Left lung (tissue), 10 donors: ENCODE measurements around the gene TCF3. TPM values are rescaled to one million over a fixed set of nuclear protein-coding genes. Genes with fewer than 3 reads are reported as not detected.

Experiments
- ATAC-seq: fragments of 200-7000 bp; cut with Tn5 transposase; one replicate; pipeline ENCODE4 v1.9.1; 2020; ENCODE audit warnings: moderate library complexity
- DNase-seq, 4 donors: peaks; one replicate each; pipeline ENCODE4 v3.0.0-alpha.2; 2013 to 2020
- H3K27ac ChIP-seq, 2 donors: fragments of 200-600 bp; sonication (generic) in 1 of 2; one replicate each; pipeline versions ENCODE4 v1.5.0 to v1.8.0; 2020 to 2021
- H3K27me3 ChIP-seq, 2 donors: fragments of 200-600 bp; sonication (generic) in 1 of 2; one replicate each; pipeline versions ENCODE4 v1.5.0 to v1.8.0; 2020 to 2021
- H3K36me3 ChIP-seq, 2 donors: fragments of 200-600 bp; sonication (generic) in 1 of 2; one replicate each; pipeline versions ENCODE4 v1.5.0 to v1.8.0; 2020 to 2021
- H3K4me1 ChIP-seq, 2 donors: fragments of 200-600 bp; one replicate each; pipeline ENCODE4 v1.8.0; 2021
- H3K4me3 ChIP-seq, 2 donors: fragments of 200-600 bp; sonication (generic) in 1 of 2; one replicate each; pipeline versions ENCODE4 v1.5.0 to v1.8.0; 2020 to 2021; ENCODE audit warnings: mild to moderate bottlenecking in 1 of 2
- H3K9me3 ChIP-seq, 2 donors: fragments of 200-600 bp; sonication (generic) in 1 of 2; one replicate each; pipeline versions ENCODE4 v1.5.0 to v1.8.0; 2020 to 2021
- CTCF ChIP-seq, 2 donors: fragments of 200-600 bp; sonication (generic) in 1 of 2; IDR thresholded peaks; one replicate each; pipeline versions ENCODE4 v1.5.0 to v1.8.0; 2021; ENCODE audit warnings: antibody characterized with exemption in 2 of 2
- intact Hi-C, 2 donors: fragments of 100-400 bp; cut with DNase I; formaldehyde crosslinking; loops; one replicate each; pipeline versions ENCODE4 v1.11.2 to v1.14.2; 2022
- polyA plus RNA-seq, 6 donors: library from polyadenylated mRNA; unstranded; fragments of 120-200 nt; gene quantifications; one replicate each; pipeline ENCODE4 v1.2.1, GENCODE V29; 2013; ENCODE audit not compliant: insufficient read length in 6 of 6
- total RNA-seq, 2 donors: library from RNA; stranded (reverse); fragmentation: NEBNext Ultra II Directional; extraction: Animal tissue kit (Norgen Biotek cat#: 25700); gene quantifications; one replicate each; pipeline ENCODE4 v1.2.1, GENCODE V29; 2021
- donor health status: DM: no; HTN: yes; CAD: no.
- donor health status: DM: no; HTN: no; CAD: no.

Gene TCF3
- total and polyA plus RNA-seq, 8 donors: 57.9 to 149 (median 124) TPM

DNA sequence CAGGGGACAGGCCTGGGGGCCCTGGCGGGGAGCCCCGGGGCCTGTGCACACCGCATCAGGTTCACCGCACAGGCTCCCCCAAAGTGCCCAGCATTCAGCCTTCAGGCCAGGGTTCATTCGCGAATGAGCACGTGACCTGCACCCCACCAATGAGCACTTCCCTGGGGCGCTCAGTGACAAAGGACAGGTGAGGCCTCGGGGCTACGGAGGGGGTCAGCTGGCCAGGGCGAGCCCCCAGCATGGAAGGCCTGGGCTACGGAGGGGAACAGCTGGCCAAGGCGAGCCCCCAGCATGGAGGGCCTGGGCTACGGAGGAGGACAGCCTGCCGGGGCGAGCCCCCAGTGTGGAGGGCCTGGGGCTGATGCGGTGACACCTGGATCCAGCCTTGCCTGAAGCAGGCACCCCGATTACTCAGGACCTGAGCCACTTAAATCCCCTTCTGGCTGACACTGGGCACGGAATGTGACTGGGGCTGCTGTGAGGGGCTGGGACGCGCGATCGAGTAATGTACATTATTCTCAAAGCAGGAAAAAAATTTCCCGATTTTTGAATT, 23.1 kb downstream of the TCF3 start:
- H3K4me1 ChIP-seq: no peaks in the 10 kb centered on the region
- DNase-seq: no peak
- ATAC-seq: no peak
- H3K27ac ChIP-seq: no peak overlapping the region
- intact Hi-C loops: no loop called here
- no peaks in the 10 kb centered on the region for H3K27me3 ChIP-seq
- no peak for TF ChIP-seq CTCF (IDR thresholded peaks at IDR 0.05)
- no peak overlapping the region for H3K4me3 ChIP-seq
- no peaks in the 10 kb centered on the region for H3K9me3 ChIP-seq
- H3K36me3 ChIP-seq: peaks cover 0 to 54% of the 10 kb centered on the region in 2 donors

GRCh38 chr19:1627194-1627593, 25.2 kb downstream of the TCF3 start:
- H3K9me3 ChIP-seq: no peaks in the 10 kb centered on the region
- intact Hi-C loops: no loop called here
- H3K27ac ChIP-seq: no peak overlapping the region
- H3K27me3 ChIP-seq: no peaks in the 10 kb centered on the region
- ATAC-seq (no peak), DNase-seq (no peak)
- no peaks in the 10 kb centered on the region for H3K4me1 ChIP-seq
- no peak overlapping the region for H3K4me3 ChIP-seq
- H3K36me3 ChIP-seq: peaks cover 0 to 51% of the 10 kb centered on the region in 2 donors
- TF ChIP-seq CTCF (IDR thresholded peaks at IDR 0.05): no peak

DNA sequence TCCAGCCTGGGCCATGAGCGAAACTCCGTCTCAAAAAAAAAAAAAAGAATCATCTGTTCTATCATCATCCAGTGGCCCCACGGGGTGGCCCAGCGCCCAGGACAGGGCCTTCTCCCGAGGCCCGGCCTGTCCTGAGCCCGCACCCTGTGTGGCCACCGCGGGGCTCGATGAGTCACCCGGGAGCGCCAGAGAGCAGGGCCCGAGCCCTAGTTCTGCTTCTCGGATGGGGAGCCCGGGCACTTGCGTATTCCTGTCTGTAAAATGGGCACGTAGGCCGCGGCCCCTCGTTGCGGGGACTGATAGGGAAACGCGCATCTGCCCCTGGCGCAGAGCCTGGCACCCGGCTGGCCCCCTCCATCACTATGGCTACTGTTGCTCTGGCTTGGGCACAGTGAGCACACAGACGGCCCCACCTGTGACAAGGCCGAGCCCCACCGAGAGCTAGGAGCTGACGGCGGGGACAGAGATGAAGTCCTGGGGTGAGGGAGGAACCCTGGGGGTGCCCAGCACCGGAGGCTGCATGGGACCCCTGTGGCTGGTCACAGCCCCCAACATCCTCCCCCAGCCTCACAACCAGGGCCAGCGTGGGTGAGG, 25.9 kb downstream of the TCF3 start:
- H3K4me1 ChIP-seq: no peaks in the 10 kb centered on the region
- intact Hi-C loops: no loop called here
- no peak overlapping the region for H3K27ac ChIP-seq
- DNase-seq (peak in 1 of 4 donors; percentile 78), ATAC-seq (no peak)
- TF ChIP-seq CTCF (IDR thresholded peaks at IDR 0.05): no peak
- H3K9me3 ChIP-seq: no peaks in the 10 kb centered on the region
- peaks cover 0 to 51% of the 10 kb centered on the region in 2 donors for H3K36me3 ChIP-seq
- H3K4me3 ChIP-seq: no peak overlapping the region
- no peaks in the 10 kb centered on the region for H3K27me3 ChIP-seq

DNA sequence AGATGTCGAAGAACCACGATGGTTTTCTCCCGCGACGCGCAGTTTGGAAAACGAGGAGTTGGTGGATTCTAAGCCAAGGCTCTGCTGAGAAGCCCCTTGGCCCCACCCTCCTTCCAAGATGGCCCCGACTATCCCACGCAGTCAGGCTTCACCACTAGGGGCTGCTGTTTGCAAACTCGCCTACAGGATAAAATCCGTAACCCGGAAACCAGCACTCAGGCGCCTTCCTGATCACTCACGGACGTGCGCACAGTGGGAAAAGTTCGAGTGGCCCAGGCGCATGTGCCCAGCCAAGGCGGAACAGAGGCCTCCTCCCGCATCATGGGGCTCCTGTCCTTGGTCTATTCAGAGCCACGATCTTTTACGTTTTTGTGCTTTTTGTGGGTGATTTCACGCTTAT, 28.0 kb downstream of the TCF3 start:
- H3K4me1 ChIP-seq: no peaks in the 10 kb centered on the region
- peak; percentile 62 for ATAC-seq
- H3K9me3 ChIP-seq: no peaks in the 10 kb centered on the region
- TF ChIP-seq CTCF (IDR thresholded peaks at IDR 0.05): peak; percentile 28 to 65
- H3K27ac ChIP-seq: no peak overlapping the region
- no peaks in the 10 kb centered on the region for H3K27me3 ChIP-seq
- H3K4me3 ChIP-seq: no peak overlapping the region
- peak in 2 of 4 donors; percentile 19 to 61 for DNase-seq
- intact Hi-C loops: no loop called here
- H3K36me3 ChIP-seq: peaks cover 0 to 58% of the 10 kb centered on the region in 2 donors

- no peak overlapping the region for H3K4me3 ChIP-seq
- no peak for DNase-seq
- H3K4me1 ChIP-seq: no peaks in the 10 kb centered on the region
- H3K27me3 ChIP-seq: no peaks in the 10 kb centered on the region
- H3K27ac ChIP-seq: no peak overlapping the region
- no peaks in the 10 kb centered on the region for H3K9me3 ChIP-seq
- H3K36me3 ChIP-seq: peaks cover 0 to 77% of the 10 kb centered on the region in 2 donors
- intact Hi-C loops: no loop called here
- TF ChIP-seq CTCF (IDR thresholded peaks at IDR 0.05): no peak
- ATAC-seq: no peak
Observed at GRCh38 chr19:1622541-1622940, 29.9 kb downstream of the TCF3 start.
